ENCODE measurements around the gene CARMIL1. TPM values are rescaled to one million over a fixed set of nuclear protein-coding genes. Genes with fewer than 3 reads are reported as not detected.

Gene CARMIL1
- polyA plus RNA-seq, 1 donor = 2.4 TPM

DNA sequence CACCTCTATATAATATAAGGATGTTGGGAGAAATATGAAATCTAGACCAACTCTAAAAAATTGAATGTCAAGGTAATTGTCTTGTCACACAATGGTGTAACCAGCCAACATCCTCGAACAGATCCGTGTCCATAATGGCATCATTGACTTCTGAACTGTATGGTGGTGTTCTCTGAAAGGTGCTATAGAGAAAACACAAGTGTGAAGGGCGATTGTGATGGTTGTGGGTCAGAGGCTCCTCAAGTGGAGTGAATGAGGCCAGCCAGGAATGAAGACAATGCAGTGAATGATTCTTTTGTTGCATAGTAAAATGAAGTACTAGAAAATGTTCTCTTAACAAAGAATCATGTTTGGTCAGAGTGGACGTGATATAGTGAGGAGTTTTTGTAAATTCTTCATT is 58.3 kb downstream of the CARMIL1 start:
- no peak for DNase-seq

DNA sequence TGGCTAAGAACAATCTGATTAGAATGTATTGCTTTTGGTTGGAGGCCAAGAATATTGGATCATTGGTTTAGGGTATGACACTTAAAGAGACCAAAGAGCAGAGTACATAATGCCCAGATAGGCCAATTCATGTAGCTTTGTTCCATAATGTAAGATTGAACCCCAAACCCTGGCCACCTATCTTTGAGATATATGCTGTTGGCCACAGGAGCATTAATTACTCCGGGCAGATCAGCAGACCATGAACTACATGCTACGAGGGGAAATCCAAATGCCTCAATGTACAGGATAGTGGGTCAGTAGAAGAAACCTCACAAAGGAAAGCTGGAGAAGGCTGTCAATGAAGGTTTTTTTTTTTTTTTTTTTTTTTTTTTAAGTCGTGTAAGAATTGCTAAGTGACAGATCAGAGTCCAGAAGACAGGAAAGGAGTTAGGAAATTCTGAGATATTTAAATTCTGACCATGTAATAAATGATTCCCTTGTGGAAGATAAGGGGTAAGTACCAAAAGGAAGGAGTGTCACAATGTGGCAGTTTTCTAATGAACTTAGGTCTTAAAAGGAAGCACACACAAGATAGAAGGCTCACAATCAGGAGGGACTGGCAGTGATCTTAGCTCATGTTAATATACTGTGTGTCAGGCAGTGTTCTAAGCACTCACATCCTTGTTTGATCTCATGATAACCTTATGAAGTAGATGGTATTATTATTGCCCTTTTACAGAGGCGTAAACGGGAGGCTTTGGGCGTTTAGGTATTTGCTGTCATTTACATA is 61.4 kb downstream of the CARMIL1 start:
- DNase-seq = no peak

DNA sequence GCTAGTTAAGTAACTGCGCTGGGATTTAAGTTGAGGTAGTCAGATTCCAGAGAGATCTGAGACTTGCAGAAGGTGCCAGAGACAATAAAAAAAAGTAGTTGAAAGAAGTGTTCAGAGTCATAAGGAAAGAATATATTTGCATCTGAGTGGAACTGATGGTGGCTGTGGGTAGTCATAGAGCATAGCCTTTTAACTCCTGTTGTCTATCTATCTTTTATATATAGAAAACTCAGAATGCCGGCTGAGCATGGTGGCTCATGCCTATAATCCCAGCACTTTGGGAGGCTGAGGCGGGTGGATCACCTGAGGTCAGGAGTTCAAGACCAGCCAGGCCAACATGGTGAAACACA is 62.0 kb downstream of the CARMIL1 start:
- DNase-seq = no peak

DNA sequence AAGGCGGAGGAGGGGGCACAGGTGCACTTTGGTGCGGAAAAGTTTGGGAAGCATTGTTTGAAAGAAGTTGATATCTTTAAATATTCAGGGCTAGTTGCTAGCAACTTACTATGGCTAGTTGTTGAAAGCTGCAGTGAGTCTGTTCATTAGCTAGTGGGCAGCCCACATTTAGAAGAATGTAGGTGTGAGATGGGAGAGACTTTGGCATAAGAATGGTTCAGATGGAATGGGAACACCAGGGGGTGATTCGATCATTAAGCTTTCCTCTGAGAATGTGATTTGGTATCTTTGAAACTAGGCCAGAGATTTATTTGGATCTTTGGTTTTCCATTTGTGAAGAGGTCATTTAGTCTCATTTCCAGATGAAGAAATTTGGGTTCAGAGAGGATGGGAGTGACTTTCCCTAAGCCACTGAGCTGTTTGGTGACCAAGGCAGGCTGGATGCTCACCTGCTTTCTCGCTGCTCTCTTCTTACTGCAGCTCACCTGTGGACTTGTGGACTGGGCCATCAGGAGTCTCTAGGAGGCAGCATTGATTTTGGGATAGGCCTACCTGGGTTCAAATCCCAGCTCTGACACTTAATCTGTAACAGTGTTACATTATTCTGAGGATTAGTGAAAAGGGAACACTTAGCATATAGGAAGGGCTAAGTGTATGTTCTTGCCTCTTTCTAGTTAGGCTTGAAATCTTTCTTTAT is 62.9 kb downstream of the CARMIL1 start:
- DNase-seq = no peak

DNA sequence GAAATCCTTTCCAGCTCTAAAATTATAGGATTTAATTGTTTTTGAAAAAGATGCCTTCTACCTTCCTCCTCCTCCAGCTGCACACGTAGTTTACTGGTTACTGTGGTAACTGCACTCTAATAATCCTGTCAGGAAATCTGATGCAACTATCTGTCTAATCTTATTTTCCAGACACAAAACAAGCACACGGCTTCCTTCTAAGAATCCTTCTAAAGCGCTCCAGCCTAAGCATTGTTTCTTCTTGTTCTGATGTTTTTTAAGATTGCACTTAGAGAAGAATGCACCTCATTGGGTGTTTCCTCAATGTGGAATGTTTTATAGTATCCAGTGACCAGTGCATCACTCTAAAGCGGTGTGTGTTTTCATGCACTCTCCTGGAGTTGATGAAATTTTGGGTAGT is 63.6 kb downstream of the CARMIL1 start:
- DNase-seq = no peak

DNA sequence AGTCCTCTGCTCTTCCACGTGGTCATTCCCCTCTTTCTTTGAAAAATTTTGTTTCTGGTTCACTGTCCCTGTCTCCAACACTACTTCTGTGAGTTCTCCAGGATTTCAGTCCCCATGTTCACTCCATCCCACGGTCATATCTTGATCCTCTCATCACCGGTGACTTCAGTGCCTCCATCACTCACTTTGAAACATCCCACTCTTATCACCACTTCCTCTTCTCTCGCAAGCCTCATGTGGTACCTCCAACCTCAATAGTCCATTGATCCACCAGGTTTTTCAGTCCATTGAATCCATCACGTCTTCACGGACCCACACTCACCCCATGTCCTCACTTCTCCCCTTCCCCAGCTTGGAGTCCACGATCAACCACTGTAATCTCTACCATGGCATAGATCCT is 64.8 kb downstream of the CARMIL1 start:
- no peak for DNase-seq

DNA sequence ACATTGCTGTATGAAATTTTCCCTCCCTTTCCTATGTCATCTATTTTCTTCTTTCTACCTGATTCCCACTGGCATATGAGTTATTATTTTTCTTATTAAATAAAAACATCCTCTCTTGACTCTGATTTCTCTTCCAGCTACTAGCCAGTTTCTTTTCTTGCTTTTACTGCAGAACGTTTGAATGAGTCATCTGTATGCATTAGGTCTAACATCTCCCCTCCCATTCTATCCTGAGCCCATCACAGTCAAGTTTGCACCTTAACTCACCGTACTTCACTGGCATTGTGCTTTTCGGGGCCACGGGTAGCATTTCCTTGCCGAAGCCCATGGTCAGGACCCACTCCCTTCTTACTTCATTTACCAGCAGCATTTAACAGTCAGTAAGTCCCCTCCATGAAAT is 65.7 kb downstream of the CARMIL1 start:
- no peak for DNase-seq

DNA sequence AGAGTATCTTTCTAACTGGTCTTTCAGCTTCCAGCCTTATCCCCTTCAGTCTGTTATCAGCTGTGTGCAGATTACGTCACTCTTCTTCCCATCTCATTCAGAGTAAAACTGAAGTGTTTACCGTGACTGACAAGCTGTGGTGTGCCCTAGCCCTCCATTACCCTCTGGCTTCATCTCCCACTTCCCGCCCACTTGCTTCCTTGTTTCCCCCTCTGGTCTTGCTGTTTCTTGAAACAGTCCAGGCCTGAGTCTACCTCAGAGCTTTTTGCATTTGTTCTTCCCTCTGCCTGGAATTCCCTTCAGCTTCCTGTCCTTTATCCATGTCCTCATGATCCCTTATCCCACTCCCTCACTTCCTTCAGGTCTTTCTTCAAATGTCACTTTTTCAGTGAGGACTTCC is 66.9 kb downstream of the CARMIL1 start:
- no peak for DNase-seq

DNA sequence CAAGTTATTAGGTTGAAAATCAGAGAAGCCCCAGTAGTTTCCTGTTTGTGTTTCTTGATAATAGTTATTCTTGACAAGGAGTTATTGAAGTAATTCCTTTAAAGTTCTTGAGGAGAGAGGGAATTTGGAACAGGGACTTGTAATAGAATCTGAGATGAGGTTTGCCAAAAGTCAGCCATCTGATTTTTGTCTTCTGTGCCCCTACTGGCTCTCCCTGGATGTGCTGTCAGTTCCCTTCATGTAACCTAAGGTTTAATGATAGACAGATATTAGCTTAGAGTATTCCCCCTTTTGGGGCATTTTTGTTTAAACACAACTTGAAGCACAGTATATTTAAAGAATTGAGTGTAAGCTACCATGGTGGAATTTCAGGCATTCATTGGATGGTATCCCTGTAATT is 71.4 kb downstream of the CARMIL1 start:
- no peak for DNase-seq

DNA sequence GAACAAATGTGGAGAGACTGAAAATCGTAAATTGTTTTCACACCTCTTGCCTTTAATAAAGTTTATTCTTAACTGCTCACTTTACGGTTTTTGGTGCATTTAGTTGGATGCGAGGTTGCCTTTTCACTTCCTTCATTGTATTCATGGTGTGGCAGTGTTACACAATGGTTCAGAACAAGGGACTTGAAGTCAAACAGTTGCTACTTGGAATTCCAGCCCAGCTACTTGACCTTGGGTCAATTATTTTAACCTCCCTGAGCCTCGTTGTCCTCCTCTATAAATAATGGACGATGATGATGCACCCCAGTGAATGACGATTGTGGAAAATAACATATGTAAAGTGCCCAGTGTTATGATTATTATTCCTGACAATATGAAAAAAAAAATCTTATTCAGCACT is 72.3 kb downstream of the CARMIL1 start:
- no peak for DNase-seq

DNA sequence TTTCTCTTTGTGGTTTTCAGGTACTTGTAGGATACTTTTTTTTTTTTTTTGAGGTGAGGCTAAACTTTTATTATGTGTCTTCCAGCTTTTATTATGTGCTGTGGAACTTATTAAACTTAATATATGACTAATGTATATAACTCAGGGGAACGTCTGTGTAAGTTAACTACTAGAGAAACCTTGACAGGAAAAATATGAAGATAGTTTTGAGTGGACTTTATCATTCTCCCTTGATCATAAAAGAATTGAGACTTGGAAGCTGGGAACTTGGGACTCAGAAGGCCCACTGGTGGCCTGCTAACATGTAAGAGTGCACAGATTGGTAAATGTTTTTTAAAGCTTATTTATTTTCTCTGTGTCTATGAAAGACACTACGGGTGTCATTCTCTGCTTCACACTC is 73.1 kb downstream of the CARMIL1 start:
- no peak for DNase-seq

DNA sequence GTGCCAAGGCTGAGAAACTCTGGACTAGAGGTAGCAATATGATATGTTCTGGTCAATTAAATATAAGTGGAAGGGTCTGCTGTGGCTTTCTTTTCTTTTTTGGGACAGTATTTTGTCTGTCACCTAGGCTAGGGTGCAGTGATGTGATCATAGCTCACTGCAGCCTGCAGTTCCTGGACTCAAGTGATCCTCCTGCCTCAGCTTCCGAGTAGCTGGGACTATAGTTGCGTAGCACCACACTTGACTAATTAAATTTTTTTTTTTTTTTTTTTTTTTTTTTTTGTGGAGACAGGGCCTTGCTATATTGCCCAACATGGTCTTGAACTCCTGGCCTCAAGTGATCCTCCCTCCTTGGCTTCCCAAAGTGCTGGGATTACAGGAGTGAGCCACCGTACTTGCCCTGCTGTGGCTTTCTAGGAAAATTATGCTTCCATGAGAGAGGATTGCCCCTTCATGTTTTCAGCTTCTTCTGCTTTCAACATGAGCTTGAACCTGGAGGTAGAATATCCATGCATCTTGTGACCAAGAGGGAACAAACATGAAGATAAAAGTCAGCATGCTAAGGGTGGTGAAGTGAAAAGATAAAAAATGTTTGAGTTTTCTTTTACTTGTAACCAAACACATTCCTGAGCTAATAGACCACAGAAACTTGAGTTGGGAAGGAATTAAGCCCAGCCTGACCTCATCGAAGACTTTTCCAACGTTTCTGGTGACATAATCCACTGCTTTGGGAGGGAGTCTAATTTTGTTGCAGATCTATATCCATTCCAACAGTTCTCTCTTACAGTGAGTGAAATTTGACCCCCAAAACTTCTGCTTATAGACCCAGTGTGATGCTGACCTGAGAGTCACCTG is 75.1 kb downstream of the CARMIL1 start:
- peak; percentile 56 for DNase-seq

DNA sequence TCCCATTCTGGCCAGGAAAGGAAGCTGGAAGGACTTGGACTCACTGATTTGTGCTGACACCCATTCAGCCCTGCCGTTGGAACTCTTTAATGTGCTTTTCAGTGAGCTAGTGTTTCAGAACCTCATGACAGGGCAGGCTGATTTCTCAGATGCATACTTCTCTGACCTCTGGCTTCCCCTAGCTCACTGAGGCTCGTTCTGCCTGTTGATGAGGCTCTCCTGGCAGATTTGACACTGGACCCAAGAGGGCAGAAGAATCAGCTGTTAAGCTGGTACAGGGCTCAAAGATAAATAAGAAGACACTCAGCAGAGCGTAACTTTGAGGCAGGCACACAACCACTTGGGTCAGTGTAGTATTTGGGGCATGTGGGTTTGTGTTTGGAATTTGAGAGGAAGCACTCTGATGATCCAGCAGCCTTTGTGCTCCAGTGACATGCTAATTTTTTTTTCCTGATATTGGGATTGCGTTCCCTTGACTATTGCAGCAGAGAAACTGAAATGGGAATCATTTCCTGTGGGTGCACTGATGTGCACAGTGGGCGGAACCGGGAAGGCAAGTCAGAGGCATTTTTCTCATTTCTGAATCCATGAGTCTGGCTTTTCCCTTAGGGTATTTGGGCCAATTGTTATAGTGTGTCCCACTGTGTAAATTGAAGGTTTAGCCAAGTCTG is 80.2 kb downstream of the CARMIL1 start:
- no peak for DNase-seq

DNA sequence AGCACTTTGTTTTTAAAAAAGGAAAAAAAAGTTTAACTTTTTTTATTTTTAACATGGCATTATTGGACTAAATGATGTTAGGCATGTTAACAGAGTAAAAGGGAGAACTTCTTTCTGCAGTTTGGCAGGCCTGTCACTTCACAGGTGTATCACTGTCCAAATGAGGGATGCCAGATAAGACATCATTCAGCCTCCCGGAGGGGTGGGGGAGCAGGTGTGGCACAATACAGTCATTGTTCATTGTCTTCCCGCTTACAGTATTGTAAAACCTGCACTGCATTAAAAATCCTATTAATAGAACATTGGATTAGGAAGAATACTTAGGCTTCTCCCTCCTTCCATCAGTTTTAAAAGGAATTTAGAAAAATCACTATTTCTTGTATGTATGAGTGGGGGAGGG is 80.7 kb downstream of the CARMIL1 start:
- no peak for DNase-seq

DNA sequence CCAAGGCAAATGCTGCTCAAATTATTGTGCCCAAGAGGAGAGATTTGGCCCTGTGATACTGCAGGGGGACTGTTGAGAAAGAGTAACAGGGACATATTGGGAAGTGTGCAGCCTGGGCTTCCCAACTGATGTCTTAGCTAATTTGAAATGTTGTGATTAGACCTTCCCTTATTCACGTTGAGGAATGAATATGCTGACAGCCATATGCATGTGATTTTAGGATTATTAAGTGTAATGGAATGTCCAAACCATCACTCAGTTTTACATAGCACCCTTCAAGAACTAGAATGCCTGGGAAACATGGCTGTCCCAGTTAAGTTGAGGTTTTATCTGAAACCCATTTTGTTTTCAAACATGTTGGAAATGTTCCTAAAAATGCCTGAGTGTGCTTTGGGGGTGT is 81.4 kb downstream of the CARMIL1 start:
- DNase-seq = no peak

DNA sequence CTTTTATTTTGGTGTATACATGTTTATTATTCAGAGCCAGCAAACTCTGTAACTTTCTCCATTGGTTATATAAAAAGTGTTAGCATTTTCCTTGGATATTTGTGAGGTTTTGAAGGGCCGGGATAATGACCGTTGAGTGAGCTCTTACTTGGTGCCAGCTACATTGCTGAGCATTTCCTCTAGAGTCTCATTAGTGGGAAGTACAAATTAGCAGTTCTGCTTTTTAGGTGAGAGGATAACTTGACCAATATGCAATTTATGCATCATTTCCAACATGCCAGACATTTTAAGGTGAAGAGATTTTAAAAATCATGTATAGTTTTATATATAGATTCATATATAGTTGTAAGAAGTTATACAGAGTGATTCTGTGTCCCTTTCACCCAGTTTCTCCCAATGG is 84.3 kb downstream of the CARMIL1 start:
- no peak for DNase-seq

DNA sequence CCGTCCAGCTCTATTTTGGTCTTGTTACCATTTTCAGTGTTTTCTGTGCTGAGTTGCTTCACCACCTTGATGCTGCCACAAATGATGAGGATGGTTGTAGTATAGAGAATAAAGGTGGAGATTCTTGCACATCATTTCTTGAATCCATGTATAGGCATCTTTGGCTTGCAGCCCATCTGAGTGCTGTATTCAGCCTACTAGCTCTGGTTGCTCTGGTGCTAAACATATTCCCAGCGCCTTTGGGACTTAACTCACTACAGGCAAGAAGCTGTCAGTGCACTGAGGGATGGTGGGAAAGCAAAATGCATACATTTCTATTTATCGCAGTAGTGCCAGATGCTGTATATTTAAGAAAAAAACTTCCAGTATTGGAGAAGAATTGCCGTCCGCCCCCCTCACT is 86.0 kb downstream of the CARMIL1 start:
- no peak for DNase-seq

DNA sequence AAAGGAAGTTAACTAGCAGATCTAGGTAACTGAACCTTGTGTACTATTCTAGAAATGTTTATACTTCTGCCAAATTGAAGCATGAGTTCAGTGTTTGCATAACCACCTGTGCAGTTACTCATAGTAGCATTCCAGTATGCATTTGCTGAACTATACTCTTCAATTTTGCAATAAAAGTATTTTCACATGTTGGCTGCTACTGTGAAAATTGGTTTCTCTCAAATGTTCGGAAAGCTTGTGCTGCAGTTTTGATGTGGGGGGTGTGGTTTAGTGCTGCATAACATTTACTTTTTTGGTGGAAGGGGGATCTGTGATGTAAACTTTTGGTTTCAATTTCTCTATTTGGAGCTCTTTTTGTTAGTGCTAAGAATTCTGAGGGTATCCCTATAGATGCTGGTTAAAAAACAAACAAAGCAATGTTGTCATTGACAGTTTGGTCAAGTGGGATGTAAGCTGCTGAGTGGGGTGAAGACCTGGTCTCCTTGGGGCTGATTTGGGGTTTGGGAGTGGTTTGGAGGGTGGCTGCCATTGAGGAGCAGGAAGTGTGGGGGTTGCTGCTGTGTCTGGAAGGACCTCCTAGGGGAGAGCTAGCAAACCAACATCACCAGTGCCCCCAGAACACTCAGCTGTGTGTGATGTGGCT is 87.8 kb downstream of the CARMIL1 start:
- DNase-seq = no peak

DNA sequence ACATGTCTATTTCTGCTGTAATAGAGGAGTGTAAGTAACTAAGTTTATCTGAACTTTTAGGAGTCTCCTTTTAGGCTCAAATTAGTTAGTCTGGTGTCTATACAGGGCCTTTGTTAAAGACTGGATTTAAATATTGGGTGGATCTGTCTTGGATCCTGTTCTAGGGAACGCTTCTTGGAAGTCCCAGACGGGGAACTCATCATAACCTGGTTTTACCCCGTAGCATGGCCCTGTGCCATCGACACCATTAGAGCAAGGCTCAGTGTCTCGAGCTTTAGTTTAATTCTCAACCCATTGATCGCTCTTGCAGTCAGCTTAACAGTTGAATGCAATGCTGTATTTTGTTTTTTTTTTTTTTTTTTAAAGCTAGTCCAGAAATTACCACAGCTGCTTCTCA is 89.9 kb downstream of the CARMIL1 start:
- DNase-seq = peak; percentile 63

DNA sequence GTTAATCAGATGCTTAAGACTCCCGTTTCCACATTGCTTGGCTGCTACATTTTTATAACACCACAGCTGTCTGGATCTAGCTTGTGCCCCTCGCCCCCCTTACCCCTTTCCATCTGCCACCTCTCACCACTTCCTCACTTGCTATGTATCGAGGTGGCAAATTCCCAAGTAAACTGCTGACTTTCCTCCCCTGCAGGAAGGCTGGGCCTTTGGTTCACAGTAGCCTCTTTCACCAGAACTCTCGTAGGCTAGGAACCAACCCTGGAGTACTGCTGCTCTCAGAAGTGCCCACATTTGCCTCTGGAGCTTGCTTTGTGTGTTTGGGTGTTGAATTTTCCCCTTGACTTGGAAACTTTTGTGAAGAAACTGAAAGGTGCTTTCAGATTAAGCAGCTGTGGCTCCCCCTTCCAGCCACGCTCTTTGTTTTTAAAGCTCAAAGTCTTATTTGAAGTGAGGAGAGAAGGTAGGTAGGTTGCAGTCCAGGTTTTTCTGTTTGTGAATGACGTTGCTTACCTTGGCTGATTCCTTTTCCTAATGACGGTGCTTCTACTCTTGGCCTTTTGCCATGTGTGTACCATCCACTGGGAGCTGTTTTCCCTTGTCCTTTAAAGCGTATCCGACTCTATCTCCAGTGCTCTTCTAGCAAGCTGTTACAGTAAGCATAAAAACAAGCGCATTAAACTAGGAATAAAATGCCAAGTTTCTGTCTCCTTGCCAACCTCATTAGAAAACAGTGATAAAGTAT is 90.4 kb downstream of the CARMIL1 start:
- DNase-seq = peak; percentile 41

DNA sequence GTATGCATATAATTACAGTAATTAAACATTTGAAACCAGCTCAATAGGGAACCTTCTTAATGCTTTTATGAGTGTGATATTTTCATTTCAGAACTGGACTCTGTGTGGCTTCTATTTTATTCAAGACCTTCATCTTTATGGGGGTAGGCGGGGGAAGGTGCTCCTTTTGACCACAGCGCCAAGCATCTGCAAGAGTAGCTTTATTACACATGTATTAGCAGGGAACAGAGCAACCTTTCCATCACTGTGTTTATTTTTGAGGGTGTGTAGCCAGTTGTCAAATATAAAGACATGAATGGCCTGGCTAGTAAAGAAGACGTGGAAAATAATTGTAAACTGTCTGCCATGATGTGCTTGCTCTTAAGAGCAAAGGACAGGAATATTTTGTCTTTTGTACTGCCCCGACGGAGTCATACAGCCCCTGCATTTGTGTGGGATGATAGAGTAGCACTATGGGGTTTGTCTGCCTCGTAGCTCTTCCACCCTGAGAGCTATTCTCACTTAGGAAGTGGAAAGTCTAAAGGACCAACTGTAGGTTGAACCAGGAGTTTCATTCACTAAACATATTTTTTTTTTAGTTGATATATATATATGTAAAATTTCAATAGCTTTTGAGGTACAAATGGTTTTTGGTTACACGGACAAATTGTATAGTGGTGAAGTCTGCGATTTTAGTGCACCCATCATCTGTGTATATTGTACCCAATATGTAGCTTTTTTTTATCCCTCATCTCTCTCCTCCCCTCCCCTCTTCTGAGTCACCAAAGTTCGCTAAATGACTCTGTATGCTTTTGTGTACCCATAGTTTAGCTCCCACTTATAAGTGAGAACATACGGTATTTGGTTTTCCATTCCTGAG is 91.2 kb downstream of the CARMIL1 start:
- DNase-seq = no peak

All from hindlimb muscle (tissue), 1 donor.